Activated CD8-positive, alpha-beta T cell treated with anti-CD3 and anti-CD28 coated beads, Interleukin-2, amount 10 ng/mL, durations not matched to agents 7 days and 5 days (primary cell): ENCODE results near the gene HMX3. TPM values are rescaled to one million over a fixed set of nuclear protein-coding genes. Genes with fewer than 3 reads are reported as not detected.

ENCODE experiments used
- ATAC-seq: fragments of 150-1000 bp; cut with Tn5 transposase; one replicate; pipeline ENCODE4 v1.10.0; 2021; ENCODE audit warnings: moderate library complexity
- CTCF ChIA-PET: fragments of 350-600 bp; sonication (Branson Sonifier 250); formaldehyde crosslinking; loops from one replicate; lab custom pipeline; 2021; ENCODE audit warnings: antibody characterized with exemption; lab: Charles Lee
- POLR2A ChIA-PET: fragments of 350-600 bp; sonication (Branson Sonifier 250); formaldehyde crosslinking; loops from one replicate; lab custom pipeline; 2021; ENCODE audit warnings: antibody characterized with exemption; lab: Charles Lee
- DNase-seq: peaks from one replicate; pipeline ENCODE4 v3.0.0-alpha.2; 2020
- H3K27ac Mint-ChIP-seq: one replicate; pipeline ENCODE4 v1.8.0; 2021; ENCODE audit warnings: mild to moderate bottlenecking, mixed read lengths
- H3K27me3 Mint-ChIP-seq: one replicate; pipeline ENCODE4 v1.8.0; 2021; ENCODE audit warnings: low read depth, mixed read lengths
- H3K36me3 Mint-ChIP-seq: one replicate; pipeline ENCODE4 v1.8.0; 2021; ENCODE audit warnings: low read depth, mixed read lengths
- H3K4me1 Mint-ChIP-seq: one replicate; pipeline ENCODE4 v1.8.0; 2021; ENCODE audit warnings: low read depth, mixed read lengths
- H3K4me3 Mint-ChIP-seq: one replicate; pipeline ENCODE4 v1.8.0; 2021; ENCODE audit warnings: mild to moderate bottlenecking, mixed read lengths
- H3K9me3 Mint-ChIP-seq: one replicate; pipeline ENCODE4 v1.8.0; 2022; ENCODE audit warnings: mixed read lengths; ENCODE audit not compliant: insufficient read depth
- total RNA-seq, 2 experiments: library from RNA; stranded (reverse); gene quantifications; one replicate each; pipeline ENCODE4 v1.2.3, GENCODE V29; 2021

The HMX3 gene
- total RNA-seq, 2 experiments from 2014 or later = not detected

GRCh38 chr10:123144697-123145541 lies 9.1 kb downstream of the HMX3 start:
- no peak overlapping the region for H3K4me3 Mint-ChIP-seq
- ChIA-PET POLR2A (interaction anchor here (2.0 kb wide), 1 partner anchor 9 kb away, joined by 11 read pairs; the partner anchor contains the start of gene BUB3), CTCF (interaction anchor here (0.8 to 2.8 kb wide), 6 partner anchors 9 to 14 kb away, joined by 3 to 12 read pairs (median 4); partner anchors contain the start of gene BUB3)
- H3K4me1 Mint-ChIP-seq = peaks cover 56% of the 10 kb centered on the region
- no peak for DNase-seq
- peak overlapping the region; percentile 27 for H3K27ac Mint-ChIP-seq
- H3K36me3 Mint-ChIP-seq = peaks cover 6% of the 10 kb centered on the region
- ATAC-seq = no peak
- no peaks in the 10 kb centered on the region for H3K9me3 Mint-ChIP-seq
- peaks cover 81% of the 10 kb centered on the region for H3K27me3 Mint-ChIP-seq

DNA sequence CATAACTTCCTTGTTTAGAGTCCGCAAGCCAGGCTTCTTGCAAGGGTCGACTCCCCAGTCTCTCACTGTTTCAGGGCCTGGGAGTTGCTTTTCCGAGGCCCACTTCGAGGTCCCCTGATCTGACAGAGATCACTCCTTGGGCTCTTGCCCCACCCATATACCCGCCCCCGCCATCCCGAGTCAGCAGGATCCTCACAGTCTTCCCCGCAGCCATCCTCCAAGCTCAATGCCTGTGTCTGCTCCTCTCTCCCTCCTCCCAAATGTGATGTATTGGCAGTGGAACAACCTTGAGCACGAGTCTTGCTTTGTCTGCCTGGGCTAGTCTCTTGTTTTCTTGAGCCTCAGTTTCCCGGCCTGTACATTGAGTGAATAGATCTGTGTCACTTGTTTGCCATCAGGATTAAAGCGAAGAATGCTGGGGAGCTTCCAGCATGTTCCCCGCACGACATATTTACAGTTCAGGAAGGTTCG lies 9.8 kb downstream of the HMX3 start:
- DNase-seq (no peak), ATAC-seq (no peak)
- CTCF ChIA-PET = interaction anchor here (1.4 to 2.8 kb wide), 5 partner anchors 8 to 14 kb away, joined by 3 to 12 read pairs (median 4); partner anchors contain the start of gene BUB3
- H3K9me3 Mint-ChIP-seq = no peaks in the 10 kb centered on the region
- POLR2A ChIA-PET = interaction anchor here (2.0 kb wide), 1 partner anchor 8 kb away, joined by 11 read pairs; the partner anchor contains the start of gene BUB3
- no peak overlapping the region for H3K27ac Mint-ChIP-seq
- peaks cover 10% of the 10 kb centered on the region for H3K36me3 Mint-ChIP-seq
- H3K4me3 Mint-ChIP-seq = no peak overlapping the region
- peaks cover 56% of the 10 kb centered on the region for H3K4me1 Mint-ChIP-seq
- H3K27me3 Mint-ChIP-seq = peaks cover 80% of the 10 kb centered on the region

DNA sequence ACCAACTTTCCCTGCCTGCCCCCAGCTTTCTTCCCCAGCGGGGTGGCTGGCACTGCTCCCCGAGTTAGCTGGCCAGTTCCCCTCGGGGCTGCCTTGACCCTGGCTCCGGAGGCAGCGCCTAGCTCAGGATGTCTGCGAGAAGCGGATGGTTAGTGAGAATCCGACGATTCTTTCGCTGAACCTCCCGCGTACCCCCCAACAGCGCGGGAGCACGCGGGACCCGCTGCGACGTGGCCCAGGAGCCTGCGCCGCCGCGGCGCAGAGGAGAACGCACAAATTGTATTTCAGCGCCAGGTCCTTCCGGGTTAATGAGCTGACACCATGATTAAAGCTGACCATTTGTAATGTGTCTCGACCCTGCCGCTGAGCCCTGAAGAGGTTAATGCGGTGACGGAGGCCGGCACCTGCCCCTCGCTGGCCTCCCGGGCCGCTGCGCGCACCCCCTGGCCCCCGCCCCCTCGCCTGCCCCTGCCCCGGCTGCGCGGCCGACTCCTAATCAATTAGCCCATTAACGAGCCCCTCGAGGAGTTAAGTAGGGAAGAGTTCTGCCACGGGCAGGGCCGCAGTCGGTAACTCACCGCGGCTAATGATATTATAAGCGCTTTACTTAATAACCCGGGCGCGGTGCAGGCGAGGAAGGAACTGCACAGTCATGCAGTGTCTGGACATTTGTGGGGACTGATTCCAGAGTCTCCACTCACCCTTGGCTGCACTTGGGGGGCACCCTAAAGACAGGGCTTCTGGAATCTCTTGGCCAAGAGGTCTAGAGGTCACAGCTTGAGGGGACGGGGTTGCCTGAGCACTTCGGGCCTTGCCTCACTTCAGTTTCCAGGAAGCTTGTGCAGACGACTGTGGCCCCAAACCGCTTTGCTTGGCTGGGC lies 10.5 kb downstream of the HMX3 start:
- DNase-seq (no peak), ATAC-seq (no peak)
- ChIA-PET POLR2A (interaction anchor here (2.0 kb wide), 1 partner anchor 8 kb away, joined by 11 read pairs; the partner anchor contains the start of gene BUB3), CTCF (interaction anchor here (0.9 to 2.8 kb wide), 6 partner anchors 8 to 15 kb away, joined by 3 to 12 read pairs (median 4); partner anchors contain the start of gene BUB3)
- Mint-ChIP-seq H3K4me3 (peak overlapping the region; percentile 51), H3K27me3 (peaks cover 79% of the 10 kb centered on the region), H3K9me3 (no peaks in the 10 kb centered on the region), H3K27ac (no peak overlapping the region), H3K36me3 (peaks cover 10% of the 10 kb centered on the region), H3K4me1 (peaks cover 58% of the 10 kb centered on the region)

- peak overlapping the region; percentile 60 for H3K27ac Mint-ChIP-seq
- H3K9me3 Mint-ChIP-seq = no peaks in the 10 kb centered on the region
- H3K4me1 Mint-ChIP-seq = peaks cover 66% of the 10 kb centered on the region
- H3K27me3 Mint-ChIP-seq = peaks cover 73% of the 10 kb centered on the region
- POLR2A ChIA-PET = no interaction called here
- no peak for ATAC-seq
- peaks cover 10% of the 10 kb centered on the region for H3K36me3 Mint-ChIP-seq
- CTCF ChIA-PET = interaction anchor here (0.9 kb wide), 1 partner anchor 9 kb away, joined by 3 read pairs; no protein-coding TSS in a partner anchor
- peak overlapping the region; percentile 51 for H3K4me3 Mint-ChIP-seq
- DNase-seq = no peak
These were observed 11.3 kb downstream of the HMX3 start for GRCh38 chr10:123146894-123147634.

- POLR2A ChIA-PET = no interaction called here
These were observed 12.1 kb downstream of the HMX3 start, which contains the start of gene HMX2 for GRCh38 chr10:123147635-123148413. Gene HMX2, plus strand, starts transcription at chr10:123148136. Its CDS starts 243 bp downstream, at chr10:123148379.

DNA sequence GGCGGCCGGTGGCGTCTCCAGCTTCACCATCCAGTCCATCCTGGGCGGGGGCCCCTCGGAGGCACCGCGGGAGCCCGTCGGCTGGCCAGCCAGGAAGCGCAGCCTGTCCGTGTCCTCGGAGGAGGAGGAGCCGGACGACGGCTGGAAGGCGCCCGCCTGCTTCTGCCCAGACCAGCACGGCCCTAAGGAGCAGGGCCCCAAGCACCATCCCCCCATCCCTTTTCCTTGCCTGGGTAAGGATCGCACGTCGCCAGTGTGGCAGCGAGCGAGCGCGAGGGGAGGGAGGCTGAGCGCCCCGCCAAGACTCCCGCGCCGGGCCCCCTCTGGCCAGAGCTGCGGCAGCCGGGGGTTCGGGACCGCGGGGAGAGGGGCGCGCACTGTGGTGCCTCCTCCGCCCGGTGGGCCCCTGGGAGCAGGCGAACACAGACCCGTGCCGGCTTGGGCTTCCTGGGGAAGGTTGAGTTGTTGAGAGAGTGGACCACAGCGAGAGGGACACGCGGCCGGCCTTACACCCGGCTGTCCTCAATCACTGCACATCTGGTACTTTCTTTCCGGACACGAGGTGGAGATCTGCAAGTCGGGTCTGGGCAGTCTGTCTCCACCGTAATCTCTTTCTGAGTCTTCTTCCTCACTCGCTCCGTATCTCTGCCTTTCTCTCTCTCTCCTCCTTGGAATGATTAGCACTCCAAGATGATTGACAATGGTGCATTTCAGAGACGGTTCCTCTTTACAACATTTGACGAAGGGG lies 12.8 kb downstream of the HMX3 start:
- Mint-ChIP-seq H3K4me3 (peak overlapping the region; percentile 52), H3K4me1 (peaks cover 69% of the 10 kb centered on the region), H3K36me3 (peaks cover 12% of the 10 kb centered on the region), H3K27ac (peak overlapping the region; percentile 7), H3K27me3 (peaks cover 60% of the 10 kb centered on the region), H3K9me3 (peaks cover 3% of the 10 kb centered on the region)
- CTCF ChIA-PET = interaction anchor here (1.3 kb wide), 1 partner anchor 11 kb away, joined by 5 read pairs; no protein-coding TSS in a partner anchor
- POLR2A ChIA-PET = interaction anchor here (2.5 kb wide), 1 partner anchor 14 kb away, joined by 8 read pairs; no protein-coding TSS in a partner anchor
- peak; percentile 10 for ATAC-seq
- DNase-seq = no peak

More at GRCh38 chr10:123147635-123148413, 12.1 kb downstream of the HMX3 start, which contains the start of gene HMX2:
- peaks cover 10% of the 10 kb centered on the region for H3K36me3 Mint-ChIP-seq
- H3K4me1 Mint-ChIP-seq = peaks cover 69% of the 10 kb centered on the region
- CTCF ChIA-PET = no interaction called here
- ATAC-seq = peak; percentile 38
- H3K4me3 Mint-ChIP-seq = peak within 1 kb of the TSS; percentile 52
- no peak for DNase-seq
- H3K9me3 Mint-ChIP-seq = no peaks in the 10 kb centered on the region
- peaks cover 67% of the 10 kb centered on the region for H3K27me3 Mint-ChIP-seq
- peak within 1 kb of the TSS; percentile 60 for H3K27ac Mint-ChIP-seq

GRCh38 chr10:123149162-123149567 lies 13.4 kb downstream of the HMX3 start:
- Mint-ChIP-seq H3K4me3 (peak overlapping the region; percentile 52), H3K27ac (peak overlapping the region; percentile 7), H3K9me3 (peaks cover 5% of the 10 kb centered on the region), H3K27me3 (peaks cover 54% of the 10 kb centered on the region), H3K36me3 (peaks cover 11% of the 10 kb centered on the region), H3K4me1 (peaks cover 68% of the 10 kb centered on the region)
- CTCF ChIA-PET = interaction anchor here (0.9 to 5.4 kb wide), 3 partner anchors 10 to 16 kb away, joined by 4 to 32 read pairs (median 5); no protein-coding TSS in a partner anchor
- POLR2A ChIA-PET = interaction anchor here (2.5 kb wide), 1 partner anchor 15 kb away, joined by 8 read pairs; no protein-coding TSS in a partner anchor
- DNase-seq = no peak
- no peak for ATAC-seq

- ATAC-seq (no peak), DNase-seq (peak; percentile 48)
- H3K4me1 Mint-ChIP-seq = peaks cover 63% of the 10 kb centered on the region
- H3K4me3 Mint-ChIP-seq = peak overlapping the region; percentile 62
- peaks cover 5% of the 10 kb centered on the region for H3K9me3 Mint-ChIP-seq
- CTCF ChIA-PET = interaction anchor here (0.9 to 5.4 kb wide), 3 partner anchors 10 to 17 kb away, joined by 4 to 32 read pairs (median 5); no protein-coding TSS in a partner anchor
- H3K27ac Mint-ChIP-seq = no peak overlapping the region
- POLR2A ChIA-PET = interaction anchor here (1.2 to 2.5 kb wide), 2 partner anchors 13 to 15 kb away, joined by 3 to 8 read pairs; no protein-coding TSS in a partner anchor
- peaks cover 13% of the 10 kb centered on the region for H3K36me3 Mint-ChIP-seq
- peaks cover 49% of the 10 kb centered on the region for H3K27me3 Mint-ChIP-seq
These were observed 13.9 kb downstream of the HMX3 start for GRCh38 chr10:123149568-123150270.
